PFSK-1 (cell line): ENCODE data around the gene SLC29A2.

Experiments used
- POLR2AphosphoS5 ChIP-seq: IDR thresholded peaks from 2 replicates; pipeline ENCODE4 v1.6.1; 2012; ENCODE audit warnings: low read depth, mild to moderate bottlenecking, control low read depth, low read length, moderate library complexity
- REST ChIP-seq, 2 experiments: IDR thresholded peaks; 2 replicates each; pipeline versions ENCODE4 v1.6.1 to v1.8.0; 2011 to 2012; ENCODE audit warnings: low read depth in 2 of 2, low read length in 2 of 2, control low read depth in 1 of 2, inconsistent platforms in 1 of 2, mild to moderate bottlenecking in 1 of 2, moderate library complexity in 1 of 2; ENCODE audit not compliant: insufficient read depth in 1 of 2
- TAF1 ChIP-seq: IDR thresholded peaks from 2 replicates; pipeline ENCODE4 v1.6.1; 2012; ENCODE audit warnings: low read length, control low read depth, borderline replicate concordance; ENCODE audit not compliant: insufficient read depth

DNA sequence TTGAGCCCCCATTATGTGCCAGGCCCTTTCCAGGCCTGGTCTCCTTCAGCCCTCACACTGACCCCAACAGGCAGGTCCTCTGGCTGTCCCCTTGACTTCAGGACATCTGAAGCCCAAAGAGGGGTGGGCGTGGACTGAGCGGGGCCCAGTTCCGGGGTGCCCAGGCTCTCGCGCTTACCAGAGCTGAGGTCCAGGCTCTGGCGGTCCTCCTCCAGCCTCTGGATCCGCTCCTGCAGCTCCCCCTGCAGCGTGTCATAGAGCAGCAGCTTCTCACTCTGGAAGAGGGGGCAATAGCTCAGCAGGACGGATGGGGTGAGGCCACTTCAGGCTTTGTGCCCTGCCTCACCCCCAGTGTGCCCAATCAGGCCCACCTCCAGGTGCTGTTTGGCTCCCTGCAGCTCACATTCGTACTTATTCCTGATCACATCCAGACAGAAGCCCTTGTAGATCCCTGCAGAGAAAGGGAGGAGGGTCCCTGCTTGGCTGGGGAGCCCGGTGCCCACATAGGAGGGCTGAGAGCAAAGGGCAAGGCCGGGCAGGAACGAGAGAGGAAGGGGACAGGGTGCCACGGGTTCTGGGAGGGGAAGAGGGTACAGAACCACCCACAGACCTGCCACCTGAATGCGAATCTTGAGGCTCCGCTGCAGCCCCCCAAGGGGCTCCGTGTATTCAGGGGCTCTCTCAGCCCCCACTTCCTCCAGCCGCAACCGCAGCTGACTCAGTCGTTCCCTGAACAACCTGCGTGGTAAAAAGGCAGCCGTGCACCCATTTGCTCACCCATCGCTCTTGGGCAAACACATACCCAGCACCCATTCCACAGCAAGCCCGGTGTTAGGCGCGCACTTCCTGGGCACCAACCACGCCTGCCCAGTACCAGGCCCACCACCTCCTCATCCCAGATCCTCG lies 30.7 kb downstream of the SLC29A2 start:
- no peak for TF ChIP-seq TAF1
- TF ChIP-seq POLR2AphosphoS5 = no peak
- TF ChIP-seq REST (IDR thresholded peaks at IDR 0.05; ENCODE audit: insufficient read depth in 1 of 2, low read depth in 2 of 2, low read length in 2 of 2) = no peak
